Parathyroid adenoma (tissue), 2 donors: ENCODE measurements around the gene FITM2.

Experiments used
- H2AFZ ChIP-seq: fragments of 300-600 bp; sonication (generic); one replicate; pipeline ENCODE4 v1.7.0; 2017; ENCODE audit warnings: antibody characterized with exemption, mild to moderate bottlenecking
- H3K27ac ChIP-seq: fragments of 300-600 bp; sonication (generic); one replicate; pipeline ENCODE4 v1.7.0; 2017
- H3K27me3 ChIP-seq: fragments of 300-600 bp; sonication (generic); one replicate; pipeline ENCODE4 v1.7.0; 2017; ENCODE audit warnings: low read length; ENCODE audit not compliant: control insufficient read depth, insufficient read depth
- H3K36me3 ChIP-seq: fragments of 300-600 bp; sonication (generic); one replicate; pipeline ENCODE4 v1.7.0; 2017; ENCODE audit warnings: low read length; ENCODE audit not compliant: control insufficient read depth, insufficient read depth
- H3K4me1 ChIP-seq: fragments of 300-600 bp; sonication (generic); one replicate; pipeline ENCODE4 v1.7.0; 2017; ENCODE audit warnings: control low read depth
- H3K4me2 ChIP-seq: fragments of 300-600 bp; sonication (generic); one replicate; pipeline ENCODE4 v1.7.0; 2017; ENCODE audit warnings: low read length
- H3K4me3 ChIP-seq: fragments of 300-600 bp; sonication (generic); one replicate; pipeline ENCODE4 v1.7.0; 2017; ENCODE audit warnings: low read depth, low read length
- H3K79me2 ChIP-seq: fragments of 300-600 bp; sonication (generic); one replicate; pipeline ENCODE4 v1.7.0; 2017; ENCODE audit warnings: control low read depth
- H3K9ac ChIP-seq: fragments of 300-600 bp; sonication (generic); one replicate; pipeline ENCODE4 v1.7.0; 2017; ENCODE audit warnings: mild to moderate bottlenecking
- H3K9me3 ChIP-seq: fragments of 300-600 bp; sonication (generic); one replicate; pipeline ENCODE4 v1.7.0; 2017; ENCODE audit warnings: low read length; ENCODE audit not compliant: control insufficient read depth
- CTCF ChIP-seq: fragments of 300-600 bp; sonication (generic); IDR thresholded peaks from one replicate; pipeline ENCODE4 v1.7.0; 2017; ENCODE audit warnings: antibody characterized with exemption, mild to moderate bottlenecking
- donor health status: primary hyperparathyroidism.

Gene FITM2

GRCh38 chr20:44326391-44327159 lies 15.6 kb upstream of the FITM2 start:
- Histone ChIP-seq H3K27ac (no peak overlapping the region), H3K9me3 (no peaks in the 10 kb centered on the region), H3K36me3 (no peaks in the 10 kb centered on the region), H3K4me1 (no peaks in the 10 kb centered on the region), H2AFZ (peak overlapping the region; percentile 81), H3K4me3 (peak overlapping the region; percentile 12), H3K27me3 (no peaks in the 10 kb centered on the region), H3K4me2 (peak overlapping the region; percentile 89), H3K79me2 (no peaks in the 10 kb centered on the region), H3K9ac (no peak overlapping the region)
- no peak for TF ChIP-seq CTCF

- Histone ChIP-seq H2AFZ (peak overlapping the region; percentile 1), H3K4me2 (no peak overlapping the region), H3K4me3 (no peak overlapping the region), H3K79me2 (no peaks in the 10 kb centered on the region), H3K9ac (no peak overlapping the region), H3K27ac (no peak overlapping the region), H3K36me3 (no peaks in the 10 kb centered on the region), H3K9me3 (no peaks in the 10 kb centered on the region), H3K27me3 (no peaks in the 10 kb centered on the region), H3K4me1 (no peaks in the 10 kb centered on the region)
- no peak for TF ChIP-seq CTCF
Measured at GRCh38 chr20:44324343-44324742, 13.3 kb upstream of the FITM2 start.

- no peak for TF ChIP-seq CTCF
- no peaks in the 10 kb centered on the region for H3K36me3 ChIP-seq
- no peak overlapping the region for H3K4me3 ChIP-seq
- no peak overlapping the region for H3K4me2 ChIP-seq
- no peak overlapping the region for H2AFZ ChIP-seq
- H3K4me1 ChIP-seq, result no peaks in the 10 kb centered on the region
- no peaks in the 10 kb centered on the region for H3K9me3 ChIP-seq
- no peak overlapping the region for H3K27ac ChIP-seq
- no peaks in the 10 kb centered on the region for H3K27me3 ChIP-seq
- no peak overlapping the region for H3K9ac ChIP-seq
- H3K79me2 ChIP-seq, result no peaks in the 10 kb centered on the region
Measured at GRCh38 chr20:44319839-44320422, 8.9 kb upstream of the FITM2 start.

- Histone ChIP-seq H3K27ac (no peak overlapping the region), H3K4me2 (no peak overlapping the region), H3K36me3 (no peaks in the 10 kb centered on the region), H3K4me1 (peaks cover 1% of the 10 kb centered on the region), H3K9me3 (no peaks in the 10 kb centered on the region), H2AFZ (no peak overlapping the region), H3K9ac (no peak overlapping the region), H3K4me3 (no peak overlapping the region), H3K27me3 (no peaks in the 10 kb centered on the region), H3K79me2 (peaks cover 10% of the 10 kb centered on the region)
- TF ChIP-seq CTCF, result no peak
Measured at GRCh38 chr20:44314870-44315269, 3.9 kb upstream of the FITM2 start.
